Mesendoderm (in vitro differentiated cells): ENCODE results near the gene OSBPL1A.

ENCODE experiments used
- DNase-seq: peaks from one replicate; pipeline ENCODE4 v3.0.0; 2013
- H2AK5ac ChIP-seq: 2 replicates; pipeline ENCODE4 v1.6.1; 2013; ENCODE audit warnings: low read length, inconsistent platforms
- H2BK120ac ChIP-seq: 2 replicates; pipeline ENCODE4 v1.6.1; 2013; ENCODE audit warnings: low read depth, mild to moderate bottlenecking, low read length, moderate library complexity, mixed read lengths
- H2BK15ac ChIP-seq: replicated peaks from 2 replicates; pipeline ENCODE4 v1.6.1; 2013; ENCODE audit warnings: low read depth, mild to moderate bottlenecking, moderate library complexity
- H2BK5ac ChIP-seq: 2 replicates; pipeline ENCODE4 v1.6.1; 2013; ENCODE audit warnings: low read length, inconsistent platforms
- H3K18ac ChIP-seq: 2 replicates; pipeline ENCODE4 v1.6.1; 2013; ENCODE audit warnings: mild to moderate bottlenecking, low read length, mixed read lengths
- H3K23ac ChIP-seq: one replicate; pipeline ENCODE4 v1.6.1; 2013; ENCODE audit warnings: low read length
- H3K27ac ChIP-seq: 2 replicates; pipeline ENCODE4 v1.5.1; 2013; ENCODE audit warnings: low read depth, mild to moderate bottlenecking, inconsistent platforms, low read length, moderate library complexity
- H3K27me3 ChIP-seq: 2 replicates; pipeline ENCODE4 v1.6.1; 2013; ENCODE audit warnings: low read length, control low read depth, mild to moderate bottlenecking, inconsistent platforms; ENCODE audit not compliant: insufficient read depth, poor library complexity
- H3K36me3 ChIP-seq: 2 replicates; pipeline ENCODE4 v1.6.1; 2013; ENCODE audit warnings: low read length, inconsistent platforms; ENCODE audit not compliant: control insufficient read depth, insufficient read depth
- H3K4ac ChIP-seq: one replicate; pipeline ENCODE4 v1.6.1; 2013; ENCODE audit warnings: low read depth, mild to moderate bottlenecking, low read length, moderate library complexity
- H3K4me1 ChIP-seq: 2 replicates; pipeline ENCODE4 v1.6.1; 2013; ENCODE audit warnings: low read depth, low read length, inconsistent platforms; ENCODE audit not compliant: control insufficient read depth
- H3K4me2 ChIP-seq: 2 replicates; pipeline ENCODE4 v1.6.1; 2013; ENCODE audit warnings: low read length
- H3K4me3 ChIP-seq: 2 replicates; pipeline ENCODE4 v1.5.1; 2013; ENCODE audit warnings: mild to moderate bottlenecking, low read length
- H3K56ac ChIP-seq: one replicate; pipeline ENCODE4 v1.6.1; 2013; ENCODE audit warnings: low read length
- H3K79me1 ChIP-seq: 2 replicates; pipeline ENCODE4 v1.6.1; 2013; ENCODE audit warnings: low read length, inconsistent platforms
- H3K79me2 ChIP-seq: 2 replicates; pipeline ENCODE4 v1.6.1; 2013; ENCODE audit warnings: mild to moderate bottlenecking, low read length; ENCODE audit not compliant: control insufficient read depth, insufficient read depth
- H3K9ac ChIP-seq: 2 replicates; pipeline ENCODE4 v1.6.1; 2013; ENCODE audit warnings: low read length, inconsistent platforms
- H4K5ac ChIP-seq: one replicate; pipeline ENCODE4 v1.6.1; 2013; ENCODE audit warnings: low read length
- H4K8ac ChIP-seq: one replicate; pipeline ENCODE4 v1.6.1; 2013; ENCODE audit warnings: low read depth, mild to moderate bottlenecking, control low read depth, low read length, moderate library complexity
- WGBS: extraction: QIAGEN DNeasy Blood & Tissue Kit; methylation state at CpG from one replicate; pipeline ENCODE4 v1.1.7; 2013; ENCODE audit warnings: low lambda C conversion rate, missing lambda C conversion rate; ENCODE audit not compliant: insufficient coverage; ENCODE audit errors: extremely low coverage; 5-methylcytosine and 5-hydroxymethylcytosine counted together

The OSBPL1A gene

GRCh38 chr18:24315170-24315569 is 82.5 kb downstream of the OSBPL1A start:
- no peak overlapping the region for H4K5ac ChIP-seq
- no peak overlapping the region for H3K18ac ChIP-seq
- peaks cover 1% of the 10 kb centered on the region for H3K36me3 ChIP-seq
- no peak overlapping the region for H2BK15ac ChIP-seq
- H2AK5ac ChIP-seq: no peak overlapping the region
- H3K9ac ChIP-seq: no peak overlapping the region
- no peak overlapping the region for H4K8ac ChIP-seq
- no peak overlapping the region for H3K4ac ChIP-seq
- H2BK5ac ChIP-seq: no peak overlapping the region
- H3K4me1 ChIP-seq: no peaks in the 10 kb centered on the region
- H3K27me3 ChIP-seq: no peaks in the 10 kb centered on the region
- no peak overlapping the region for H3K56ac ChIP-seq
- H3K4me2 ChIP-seq: no peak overlapping the region
- no peak overlapping the region for H2BK120ac ChIP-seq
- no peaks in the 10 kb centered on the region for H3K79me2 ChIP-seq
- DNase-seq: no peak
- H3K23ac ChIP-seq: no peak overlapping the region
- no peak overlapping the region for H3K4me3 ChIP-seq
- no peak overlapping the region for H3K27ac ChIP-seq
- H3K79me1 ChIP-seq: no peaks in the 10 kb centered on the region
- WGBS: no CpG with 5 or more reads among the region's 1 CpG

- no peaks in the 10 kb centered on the region for H3K27me3 ChIP-seq
- H3K36me3 ChIP-seq: no peaks in the 10 kb centered on the region
- no peak overlapping the region for H2BK120ac ChIP-seq
- H3K79me2 ChIP-seq: no peaks in the 10 kb centered on the region
- no peak overlapping the region for H2AK5ac ChIP-seq
- no peak overlapping the region for H2BK5ac ChIP-seq
- H2BK15ac ChIP-seq: no peak overlapping the region
- DNase-seq: no peak
- no peak overlapping the region for H3K56ac ChIP-seq
- H3K4me2 ChIP-seq: no peak overlapping the region
- no peak overlapping the region for H4K5ac ChIP-seq
- H3K4me1 ChIP-seq: no peaks in the 10 kb centered on the region
- WGBS: no CpG with 5 or more reads among the region's 2 CpGs
- H3K4me3 ChIP-seq: no peak overlapping the region
- no peak overlapping the region for H3K9ac ChIP-seq
- no peak overlapping the region for H3K27ac ChIP-seq
- no peak overlapping the region for H3K4ac ChIP-seq
- no peak overlapping the region for H3K23ac ChIP-seq
- no peak overlapping the region for H4K8ac ChIP-seq
- no peak overlapping the region for H3K18ac ChIP-seq
- H3K79me1 ChIP-seq: no peaks in the 10 kb centered on the region
Observed at GRCh38 chr18:24306201-24306600, 91.4 kb downstream of the OSBPL1A start.

GRCh38 chr18:24300703-24301102 is 96.9 kb downstream of the OSBPL1A start:
- Histone ChIP-seq H4K8ac (no peak overlapping the region), H3K18ac (no peak overlapping the region), H3K4me2 (no peak overlapping the region), H3K79me1 (no peaks in the 10 kb centered on the region), H3K79me2 (no peaks in the 10 kb centered on the region), H3K27me3 (no peaks in the 10 kb centered on the region), H3K56ac (no peak overlapping the region), H3K23ac (no peak overlapping the region), H2AK5ac (no peak overlapping the region), H3K4me3 (no peak overlapping the region), H3K36me3 (no peaks in the 10 kb centered on the region), H3K4ac (no peak overlapping the region), H3K9ac (no peak overlapping the region), H2BK15ac (no peak overlapping the region), H3K4me1 (no peaks in the 10 kb centered on the region), H2BK120ac (no peak overlapping the region), H2BK5ac (no peak overlapping the region), H3K27ac (no peak overlapping the region), H4K5ac (no peak overlapping the region)
- DNase-seq: peak; percentile 18
- WGBS: no CpG with 5 or more reads among the region's 3 CpGs

GRCh38 chr18:24296276-24296675 is 101.3 kb downstream of the OSBPL1A start:
- Histone ChIP-seq H2BK120ac (no peak overlapping the region), H3K27ac (no peak overlapping the region), H4K5ac (no peak overlapping the region), H3K79me2 (no peaks in the 10 kb centered on the region), H3K4me2 (no peak overlapping the region), H3K18ac (no peak overlapping the region), H2BK15ac (no peak overlapping the region), H3K27me3 (no peaks in the 10 kb centered on the region), H3K36me3 (no peaks in the 10 kb centered on the region), H3K56ac (no peak overlapping the region), H3K23ac (no peak overlapping the region), H2BK5ac (no peak overlapping the region), H2AK5ac (no peak overlapping the region), H4K8ac (no peak overlapping the region), H3K9ac (no peak overlapping the region), H3K79me1 (no peaks in the 10 kb centered on the region), H3K4me1 (no peaks in the 10 kb centered on the region), H3K4me3 (no peak overlapping the region), H3K4ac (no peak overlapping the region)
- no CpG with 5 or more reads among the region's 3 CpGs for WGBS
- DNase-seq: no peak

GRCh38 chr18:24293254-24293653 is 104.4 kb downstream of the OSBPL1A start:
- H2AK5ac ChIP-seq: no peak overlapping the region
- peak; percentile 63 for DNase-seq
- no peak overlapping the region for H2BK5ac ChIP-seq
- H3K4ac ChIP-seq: no peak overlapping the region
- no peak overlapping the region for H3K27ac ChIP-seq
- H3K36me3 ChIP-seq: no peaks in the 10 kb centered on the region
- H2BK120ac ChIP-seq: no peak overlapping the region
- H3K23ac ChIP-seq: no peak overlapping the region
- H3K18ac ChIP-seq: no peak overlapping the region
- no peak overlapping the region for H2BK15ac ChIP-seq
- WGBS: no CpG with 5 or more reads among the region's 12 CpGs
- no peak overlapping the region for H3K9ac ChIP-seq
- no peak overlapping the region for H3K4me3 ChIP-seq
- no peaks in the 10 kb centered on the region for H3K79me1 ChIP-seq
- H3K56ac ChIP-seq: peak overlapping the region; percentile 6
- H3K4me1 ChIP-seq: no peaks in the 10 kb centered on the region
- H3K27me3 ChIP-seq: no peaks in the 10 kb centered on the region
- no peak overlapping the region for H4K5ac ChIP-seq
- no peak overlapping the region for H3K4me2 ChIP-seq
- H4K8ac ChIP-seq: no peak overlapping the region
- no peaks in the 10 kb centered on the region for H3K79me2 ChIP-seq

GRCh38 chr18:24278591-24278990 is 119.0 kb downstream of the OSBPL1A start:
- Histone ChIP-seq H3K4me3 (no peak overlapping the region), H3K79me2 (no peaks in the 10 kb centered on the region), H3K27ac (no peak overlapping the region), H3K23ac (no peak overlapping the region), H3K4ac (no peak overlapping the region), H4K8ac (no peak overlapping the region), H2BK15ac (no peak overlapping the region), H3K56ac (no peak overlapping the region), H3K36me3 (no peaks in the 10 kb centered on the region), H2AK5ac (no peak overlapping the region), H3K4me2 (no peak overlapping the region), H3K27me3 (no peaks in the 10 kb centered on the region), H2BK120ac (no peak overlapping the region), H3K9ac (no peak overlapping the region), H3K79me1 (no peaks in the 10 kb centered on the region), H3K4me1 (no peaks in the 10 kb centered on the region), H2BK5ac (no peak overlapping the region), H4K5ac (no peak overlapping the region), H3K18ac (no peak overlapping the region)
- WGBS: no CpG with 5 or more reads among the region's 3 CpGs
- no peak for DNase-seq
